ENCODE results near the gene TALDO1.

GRCh38 chr11:727859-728748 is 19.2 kb upstream of the TALDO1 start:
- TF ChIP-seq POLR2A (IDR thresholded peaks at IDR 0.05), result no peak
- TF ChIP-seq CTCF (IDR thresholded peaks at IDR 0.05 in 8 of 11, conservative IDR thresholded peaks at IDR 0.05 in 3 of 11), result peak; percentile 93 to 99 (median 97)
- peak; percentile 49 to 78 (median 63) for TF ChIP-seq POLR2AphosphoS5 (IDR thresholded peaks at IDR 0.05)

All from spleen (tissue), 7 donors.